GM18873 (cell line): ENCODE data around the gene KIF24.
"Not testable (repeated sequence)": the region's sequence is repeated elsewhere in the genome, so short reads cannot be mapped to it uniquely, and the experiment has no call there.

Source experiments
- ATAC-seq: cut with Tn5 transposase; IDR thresholded peaks from one replicate; pipeline ENCODE4 v1.9.1; 2021; ENCODE audit warnings: mild to moderate bottlenecking, moderate library complexity, moderate number of reproducible peaks; ENCODE audit not compliant: unreplicated experiment, low FRiP score

The KIF24 gene

DNA sequence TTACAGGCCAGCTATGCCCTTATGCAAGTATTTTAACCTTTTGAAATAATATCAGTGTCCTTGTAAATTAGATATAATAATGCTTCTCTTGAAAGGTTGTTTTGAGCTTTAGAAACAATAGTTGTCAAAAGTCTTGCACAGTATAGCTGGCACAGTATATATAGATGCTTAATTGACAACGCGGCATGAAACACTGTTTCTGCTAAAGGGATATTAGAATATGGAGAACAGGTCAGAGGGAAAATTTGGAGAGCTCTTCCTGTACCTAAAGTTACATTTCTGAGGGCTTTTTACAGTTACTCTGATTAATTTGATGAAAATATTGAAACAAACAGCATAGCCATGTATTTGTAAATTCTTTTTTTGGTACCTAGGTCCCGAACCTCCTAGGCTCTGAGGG, 4.8 kb upstream of the KIF24 start:
- no peak for ATAC-seq

DNA sequence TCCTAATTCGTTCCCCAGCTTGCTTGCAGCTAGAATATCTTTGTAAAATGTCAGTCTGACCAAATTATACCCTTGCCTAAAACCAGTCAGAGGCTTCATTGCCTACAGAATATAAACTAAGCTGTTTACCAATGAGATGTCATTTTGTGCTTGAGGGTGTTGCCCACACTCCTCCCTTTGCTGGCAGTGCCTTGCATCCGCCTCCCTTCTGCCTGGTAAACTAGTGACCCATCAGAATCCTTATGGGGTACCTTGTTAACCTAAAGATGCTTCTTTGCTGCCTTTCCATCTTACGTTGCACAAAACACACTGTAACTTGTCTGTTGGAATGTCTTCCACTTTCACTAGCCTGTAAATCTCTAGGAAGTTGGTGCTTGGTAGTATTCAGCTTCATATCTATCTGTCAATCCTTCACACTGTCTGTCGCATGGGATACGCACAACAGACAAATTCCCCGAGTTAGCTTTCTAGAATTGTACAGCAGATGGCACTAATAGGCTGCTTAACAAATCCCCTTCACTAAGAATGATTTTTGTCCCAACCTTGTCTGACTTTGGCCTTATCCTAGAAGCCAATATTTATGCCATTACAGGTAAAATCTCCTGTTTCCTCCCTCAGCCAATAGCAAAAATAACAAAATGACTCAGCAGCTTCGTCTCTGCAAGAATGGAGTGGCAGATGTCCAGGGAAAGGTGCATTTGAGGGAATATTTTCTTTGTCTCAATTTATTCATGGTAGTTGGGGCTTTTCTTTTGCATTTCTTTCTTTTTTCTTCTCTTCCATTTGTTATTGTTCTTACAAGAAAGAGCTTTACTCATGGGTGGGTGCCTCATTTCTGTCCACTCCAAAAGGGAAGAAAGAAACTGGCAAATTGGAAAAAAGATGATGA, 3.3 kb upstream of the KIF24 start:
- no peak for ATAC-seq

GRCh38 chr9:34331196-34331595, 2.1 kb upstream of the KIF24 start:
- no peak for ATAC-seq

- no peak for ATAC-seq
Observed at GRCh38 chr9:34328500-34328986, 525 bp downstream of the KIF24 start.

GRCh38 chr9:34326690-34327089, 2.4 kb downstream of the KIF24 start:
- ATAC-seq: no peak

- no peak for ATAC-seq
Observed at GRCh38 chr9:34322899-34323591, 6.0 kb downstream of the KIF24 start.

DNA sequence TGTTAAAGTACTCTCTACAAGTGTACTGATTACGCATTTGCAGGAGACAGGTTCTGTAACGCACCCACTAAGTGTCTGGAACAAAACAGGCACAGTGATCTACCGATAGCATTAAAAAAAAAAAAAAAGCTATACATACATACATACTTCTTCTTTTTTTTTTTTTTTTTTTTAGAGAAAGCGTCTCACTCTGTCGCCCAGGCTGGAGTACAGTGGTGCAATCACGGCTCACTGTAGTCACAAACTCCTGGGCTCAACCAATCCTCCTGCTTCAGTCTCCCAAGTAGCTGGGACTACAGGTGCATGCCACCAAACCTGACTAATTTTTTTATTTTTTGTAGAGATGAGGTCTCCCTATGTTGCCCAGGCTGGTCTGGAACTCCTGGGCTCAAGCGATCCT, 7.6 kb downstream of the KIF24 start:
- ATAC-seq: no peak

- ATAC-seq: no peak
Observed at GRCh38 chr9:34318163-34318790, 10.8 kb downstream of the KIF24 start.

GRCh38 chr9:34317436-34317835, 11.6 kb downstream of the KIF24 start:
- no peak for ATAC-seq

DNA sequence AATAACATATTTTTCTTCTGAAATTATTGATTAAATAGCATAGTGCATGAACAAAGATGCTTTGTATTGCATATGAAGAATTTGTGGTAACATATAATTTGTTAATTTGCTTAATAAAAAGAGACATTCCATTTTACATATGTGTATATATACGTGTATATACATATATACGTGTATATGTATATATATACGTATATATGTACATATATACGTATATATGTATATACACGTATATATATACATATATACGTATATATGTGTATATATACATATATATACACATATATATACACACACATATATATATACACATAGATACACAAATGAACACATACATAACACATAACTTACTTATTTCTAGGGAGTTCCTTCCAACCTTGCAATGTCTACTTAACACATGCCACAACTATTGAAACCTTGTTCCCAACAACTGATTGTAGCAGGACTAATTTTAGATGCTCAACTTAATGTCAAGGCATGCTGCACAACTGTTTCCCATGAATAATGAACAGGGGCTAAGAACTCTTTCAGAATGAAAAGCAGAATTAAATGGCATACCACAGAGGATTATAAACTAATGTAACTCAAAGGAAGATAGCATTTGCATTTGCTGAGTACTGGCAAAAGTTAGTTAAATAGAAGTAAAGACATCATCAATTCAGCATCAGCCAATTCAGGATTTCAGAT, 17.4 kb downstream of the KIF24 start:
- ATAC-seq: no peak

DNA sequence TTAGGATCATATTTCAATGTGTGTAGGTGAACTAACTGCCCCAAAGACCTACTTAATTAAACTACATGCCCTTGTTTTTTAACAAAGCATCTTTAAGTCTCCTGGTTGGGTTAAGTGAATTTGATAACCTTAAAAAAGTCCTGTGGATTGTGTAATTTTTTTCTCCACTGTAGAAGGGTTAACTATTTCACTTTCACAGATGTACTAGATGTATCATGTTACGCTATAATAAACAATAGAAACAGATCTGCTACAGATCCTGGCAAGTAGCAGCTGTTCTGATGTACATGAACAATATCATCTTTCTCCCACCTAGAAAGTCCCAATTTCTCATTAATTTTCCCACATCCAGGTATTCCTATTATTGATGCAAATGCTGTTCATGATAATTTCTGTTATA, 18.9 kb downstream of the KIF24 start:
- ATAC-seq: no peak

GRCh38 chr9:34308316-34308715, 20.8 kb downstream of the KIF24 start:
- not testable (repeated sequence) for ATAC-seq

DNA sequence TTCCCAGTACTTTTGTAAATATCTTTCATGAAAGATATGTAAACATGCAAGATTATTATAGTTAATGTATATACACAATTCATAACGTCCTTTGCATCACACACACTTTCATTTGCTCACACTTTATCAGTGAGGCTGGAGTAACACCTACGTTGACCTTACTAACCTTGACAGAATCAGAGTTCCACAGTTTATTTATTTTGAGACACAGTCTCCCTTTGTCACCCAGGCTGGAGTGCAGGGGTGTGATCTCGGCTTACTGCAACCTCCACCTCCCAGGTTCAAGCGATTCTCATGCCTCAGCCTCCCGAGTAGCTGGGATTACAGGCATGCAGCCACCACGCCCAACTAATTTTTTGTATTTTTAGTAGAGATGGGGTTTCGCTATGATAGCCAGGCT, 28.0 kb downstream of the KIF24 start:
- ATAC-seq: not testable (repeated sequence)

DNA sequence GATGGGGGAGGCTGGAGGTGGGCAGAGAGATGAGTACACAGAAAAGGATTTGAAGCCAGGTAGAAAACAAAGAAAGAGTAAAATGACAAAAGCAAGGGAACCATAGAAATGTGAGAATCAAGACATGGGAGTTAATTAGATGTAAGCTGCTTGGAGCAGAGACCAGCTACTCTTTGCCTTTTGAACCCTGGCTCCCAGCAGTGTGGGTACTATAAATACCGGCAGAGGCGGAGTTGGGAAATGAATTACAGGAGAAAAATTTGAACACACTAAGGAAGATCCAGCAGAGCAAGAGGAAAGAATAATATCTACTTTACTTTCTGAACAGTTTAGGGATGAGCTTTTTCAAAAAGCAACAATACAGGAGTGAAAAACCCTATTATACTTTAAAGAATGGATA, 36.5 kb downstream of the KIF24 start:
- no peak for ATAC-seq

DNA sequence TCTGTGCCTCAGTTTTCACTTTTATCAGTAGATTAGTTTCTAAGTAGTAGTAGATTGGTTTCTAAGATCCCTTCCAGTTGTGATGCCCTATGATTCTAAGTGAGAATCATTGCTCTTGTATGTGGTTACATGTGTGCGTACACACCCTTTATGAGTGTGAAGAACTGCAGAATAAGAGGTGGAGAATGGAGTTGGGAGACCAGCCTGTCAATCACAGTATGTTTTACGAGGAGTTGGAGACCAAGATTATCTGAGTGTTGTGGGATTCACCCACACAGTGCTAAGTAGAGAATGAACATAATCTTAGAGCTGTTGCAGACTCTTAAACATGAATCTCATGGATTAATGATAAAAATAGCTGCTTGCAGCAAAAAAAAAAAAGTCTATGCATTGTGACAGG, 37.6 kb downstream of the KIF24 start:
- ATAC-seq: no peak

DNA sequence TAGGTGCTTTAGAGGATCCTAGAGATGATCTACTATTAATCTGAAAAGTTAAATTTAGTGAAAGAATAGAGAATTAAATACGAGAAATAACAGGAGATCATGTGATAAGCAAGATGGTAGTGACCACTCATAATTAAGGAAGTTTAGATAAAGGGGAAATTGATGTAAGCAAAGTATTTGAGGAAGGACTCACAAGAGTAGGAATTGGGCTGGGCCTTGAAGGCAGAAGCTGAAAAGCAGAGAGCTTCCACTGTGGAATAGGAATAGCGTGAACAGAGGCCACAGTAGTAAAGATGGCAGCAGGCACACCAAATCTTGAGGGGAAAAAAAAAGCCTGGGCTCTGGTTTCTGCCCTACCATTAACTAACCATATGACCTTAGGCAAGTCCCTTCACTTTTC, 38.0 kb downstream of the KIF24 start:
- no peak for ATAC-seq

DNA sequence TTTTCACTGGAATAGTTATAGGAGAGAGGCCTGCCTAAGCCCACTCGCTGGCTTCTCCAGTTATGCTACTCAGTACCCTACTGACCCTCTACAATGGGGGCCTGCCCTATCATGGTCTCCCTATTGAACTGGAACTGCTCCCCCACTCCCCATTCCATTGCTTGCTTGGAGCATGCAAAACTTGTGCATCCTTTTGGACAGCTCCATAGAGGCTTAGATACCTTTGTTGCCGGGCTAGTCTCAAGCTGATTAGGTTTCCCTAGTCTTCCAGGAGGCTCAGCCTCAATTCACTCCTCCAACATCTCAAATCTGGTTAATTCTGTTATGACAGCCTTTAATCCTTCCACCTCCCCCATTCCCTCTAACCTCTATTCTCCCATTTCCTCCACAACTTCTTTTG, 39.9 kb downstream of the KIF24 start:
- no peak for ATAC-seq

- no peak for ATAC-seq
Observed at GRCh38 chr9:34282096-34282495, 47.0 kb downstream of the KIF24 start.

GRCh38 chr9:34279411-34279810, 49.7 kb downstream of the KIF24 start:
- no peak for ATAC-seq
